Dedifferentiated amniotic fluid mesenchymal stem cell (primary cell): Measurements from ENCODE around the gene HSDL2.
A peak's percentile ranks its signal among the peaks of the same experiment; 100 is the strongest.
"Not testable (repeated sequence)": the region's sequence is repeated elsewhere in the genome, so short reads cannot be mapped to it uniquely, and the experiment has no call there.

ENCODE experiments used
- DNase-seq: peaks from one replicate; pipeline ENCODE4 v3.0.0-alpha.2; 2016; ENCODE audit errors: extremely low spot score

Gene HSDL2

DNA sequence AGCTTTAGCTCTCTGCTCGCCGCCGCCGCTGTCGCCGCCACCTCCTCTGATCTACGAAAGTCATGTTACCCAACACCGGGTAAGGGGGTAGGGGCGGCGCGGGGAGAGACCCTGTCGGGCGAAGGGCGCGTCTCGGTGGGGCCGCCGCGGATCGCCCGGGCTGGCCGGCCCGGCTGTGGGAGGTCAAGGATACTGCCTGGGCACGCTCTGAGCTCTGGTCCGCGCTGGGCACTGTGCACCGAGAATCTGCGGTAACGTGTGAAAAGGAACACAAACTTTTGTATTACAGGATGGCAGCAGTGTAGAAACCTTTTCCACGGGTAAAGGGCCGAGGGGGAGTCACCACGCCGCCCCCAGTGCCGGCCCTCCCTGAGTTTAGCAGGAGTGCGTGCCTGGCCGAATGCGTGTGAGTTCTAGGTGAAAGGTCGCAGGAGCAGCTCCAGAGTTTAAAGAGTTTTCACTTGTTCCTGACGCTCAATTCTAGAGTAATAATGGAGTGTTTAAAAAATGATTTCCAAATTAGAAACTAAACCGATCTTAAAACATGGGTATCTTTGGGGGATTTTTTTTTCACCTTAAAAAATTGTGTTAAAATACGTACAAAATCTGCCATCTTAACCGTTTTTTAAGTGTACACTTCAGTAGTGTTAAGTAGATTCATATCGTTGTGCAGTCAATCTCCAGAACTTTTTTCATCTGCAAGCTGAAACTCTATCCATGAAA lies at the start of gene HSDL2:
TSS of gene HSDL2 (plus strand) at position 7 of the 723 bp plus-strand sequence. CDS start at position 63, 56 bp downstream.
- peak; percentile 17 for DNase-seq

DNA sequence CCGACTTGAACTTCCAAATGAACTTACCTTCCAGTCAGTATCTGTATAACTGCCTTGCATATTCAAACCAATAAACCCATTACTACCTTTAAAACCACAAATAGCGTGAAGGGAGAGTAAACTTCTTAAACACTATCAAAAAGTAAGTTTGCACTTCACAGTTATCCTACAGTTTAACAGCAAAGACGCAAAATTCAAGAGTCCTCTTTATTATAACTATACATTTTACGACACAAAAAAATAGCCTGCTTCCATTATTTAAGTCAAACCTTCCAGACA lies 48.3 kb upstream of the HSDL2 start:
- DNase-seq, result no peak

DNA sequence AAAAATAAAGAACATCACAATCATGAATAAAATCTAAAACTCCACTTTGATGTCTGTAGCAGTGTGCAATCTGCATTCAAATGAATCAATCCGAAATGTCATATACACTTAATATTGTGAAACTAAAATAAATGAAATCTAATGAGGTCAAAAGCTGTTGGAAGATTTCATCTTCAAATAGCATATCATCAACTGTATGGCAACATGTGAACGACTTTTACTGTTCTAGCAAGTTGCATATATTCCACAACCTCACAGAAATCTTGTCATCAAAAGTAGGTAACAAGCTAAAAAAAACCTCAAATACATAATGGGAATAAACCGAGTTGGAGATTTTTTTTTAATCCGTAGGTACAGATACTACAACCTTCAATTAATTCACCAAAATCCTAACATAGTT lies 47.7 kb upstream of the HSDL2 start:
- DNase-seq, result no peak

DNA sequence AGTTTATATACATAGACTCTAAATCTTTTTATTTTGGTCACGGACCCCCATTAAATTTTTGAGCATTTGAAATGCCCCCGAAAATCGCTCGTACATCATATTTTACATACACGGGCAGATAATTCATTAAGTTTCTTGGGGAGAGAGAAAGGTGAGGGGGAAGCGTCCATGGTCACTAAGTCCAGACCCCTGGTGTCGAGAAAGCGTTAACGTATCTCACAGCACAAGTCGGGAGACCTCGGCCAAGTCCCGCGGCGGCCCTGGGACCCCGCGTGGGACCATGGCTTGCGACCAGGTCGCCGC lies 47.3 kb upstream of the HSDL2 start:
- DNase-seq, result peak; percentile 30

DNA sequence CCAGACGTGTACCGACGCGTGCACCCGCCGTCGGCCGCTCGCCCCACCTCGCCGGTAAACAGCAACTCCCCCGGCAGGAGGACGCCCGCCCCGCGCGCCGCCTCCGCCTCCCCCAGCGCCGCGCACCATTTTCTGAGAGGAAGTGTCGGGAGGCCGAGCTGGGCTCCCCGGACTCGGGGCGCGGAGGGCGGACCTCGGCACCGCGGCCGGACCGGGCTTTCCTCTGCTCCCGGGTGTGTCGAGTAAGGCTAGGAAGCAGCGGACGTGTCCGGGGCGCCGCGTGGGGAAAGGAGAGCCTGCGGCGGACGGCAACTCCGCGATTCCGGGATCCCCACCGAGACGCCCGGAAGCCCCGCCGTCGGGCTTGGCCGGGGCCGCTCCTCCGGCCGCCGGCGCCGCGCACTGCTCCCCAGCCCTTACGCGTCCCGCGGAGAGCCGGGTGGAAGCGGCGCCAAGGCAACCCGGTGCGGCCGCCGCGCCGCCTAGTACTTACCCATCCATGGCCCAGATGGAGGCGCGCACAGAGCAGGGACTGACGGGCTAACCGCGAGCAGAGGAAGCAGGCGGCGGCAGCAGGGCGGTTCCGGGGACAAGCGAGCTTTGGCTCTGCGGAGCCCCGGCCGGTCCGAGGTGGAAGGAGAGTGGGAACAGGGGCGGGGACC lies 46.8 kb upstream of the HSDL2 start, which contains the start of gene PTBP3:
TSS of gene PTBP3 (minus strand) at position 643 of the 662 bp plus-strand sequence. CDS start 35,754 bp downstream, outside the sequence.
- peak; percentile 22 for DNase-seq

DNA sequence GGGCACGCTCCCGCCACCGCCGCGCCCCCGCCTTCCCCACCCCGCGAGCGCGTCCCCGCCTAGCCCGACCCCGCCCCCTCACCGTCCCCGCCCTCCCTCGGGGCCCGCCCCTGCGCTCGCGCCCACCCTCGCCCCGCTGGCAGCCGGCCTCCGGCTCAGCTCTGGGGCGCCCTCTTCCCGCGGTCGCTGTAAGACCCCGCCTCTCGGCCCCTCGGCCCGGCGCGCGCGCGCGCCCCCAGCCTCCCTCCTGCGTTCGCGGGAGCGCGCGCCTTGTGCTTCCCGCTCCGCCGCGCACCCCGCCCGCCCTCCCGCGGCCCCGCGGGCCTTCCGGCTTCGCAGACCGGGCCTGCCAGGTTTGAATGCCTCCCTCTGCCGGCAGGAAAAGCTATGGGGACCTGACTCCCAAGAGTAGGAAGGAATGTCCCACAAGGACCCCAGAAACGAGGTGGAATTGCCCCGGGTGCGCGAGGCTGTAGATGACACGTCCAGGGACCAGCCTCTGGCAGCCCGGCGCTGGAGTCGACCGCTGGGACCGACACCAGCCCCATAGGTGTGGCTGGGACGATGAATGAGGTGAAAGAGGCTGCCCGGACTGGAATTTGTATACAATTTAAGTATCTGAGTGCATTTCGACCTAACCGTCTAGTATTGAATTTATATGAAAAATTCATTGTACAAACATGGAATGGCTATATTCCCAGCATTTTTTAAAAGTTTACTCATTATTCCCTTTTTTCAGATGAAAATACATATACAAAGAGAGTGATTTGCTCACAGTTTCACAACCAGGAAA lies 46.1 kb upstream of the HSDL2 start:
- peak; percentile 90 for DNase-seq

DNA sequence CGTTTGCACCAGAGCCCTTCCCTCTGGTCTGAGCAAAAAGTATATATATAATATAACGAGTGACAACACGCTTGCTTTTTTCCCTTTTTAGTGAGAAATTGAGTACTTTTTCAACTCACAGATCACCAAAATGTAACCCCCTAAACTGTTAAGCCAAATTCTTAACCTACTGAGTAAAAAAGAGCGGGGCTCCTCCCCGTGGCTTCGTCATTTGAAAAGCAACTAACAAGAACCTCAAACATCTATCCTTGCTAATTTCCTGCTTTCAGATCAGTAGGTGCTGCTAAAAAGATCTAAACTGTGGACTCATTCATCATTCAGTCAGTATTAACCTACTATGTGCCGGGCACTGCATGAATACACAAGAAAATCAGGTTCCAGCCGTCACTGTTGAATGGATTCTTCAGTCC lies 45.5 kb upstream of the HSDL2 start:
- no peak for DNase-seq

DNA sequence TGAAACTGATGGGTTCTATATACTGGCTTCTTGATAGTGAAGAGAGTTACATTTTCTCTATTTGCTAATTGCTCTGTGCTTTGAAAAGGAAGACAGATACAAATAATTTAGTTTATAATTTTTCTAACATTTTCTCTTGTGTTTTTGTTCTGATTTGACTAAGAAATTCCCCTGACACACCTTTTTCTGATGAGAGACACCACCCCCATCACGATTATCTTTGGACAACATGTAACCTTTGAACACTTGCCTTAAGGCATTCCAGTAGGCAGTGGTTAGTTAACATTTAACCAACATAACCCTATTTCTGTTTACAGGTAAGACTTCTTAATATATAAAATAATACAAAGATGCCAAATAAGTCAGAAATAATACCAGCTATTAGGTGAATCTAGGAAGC lies 42.4 kb upstream of the HSDL2 start:
- DNase-seq, result no peak

DNA sequence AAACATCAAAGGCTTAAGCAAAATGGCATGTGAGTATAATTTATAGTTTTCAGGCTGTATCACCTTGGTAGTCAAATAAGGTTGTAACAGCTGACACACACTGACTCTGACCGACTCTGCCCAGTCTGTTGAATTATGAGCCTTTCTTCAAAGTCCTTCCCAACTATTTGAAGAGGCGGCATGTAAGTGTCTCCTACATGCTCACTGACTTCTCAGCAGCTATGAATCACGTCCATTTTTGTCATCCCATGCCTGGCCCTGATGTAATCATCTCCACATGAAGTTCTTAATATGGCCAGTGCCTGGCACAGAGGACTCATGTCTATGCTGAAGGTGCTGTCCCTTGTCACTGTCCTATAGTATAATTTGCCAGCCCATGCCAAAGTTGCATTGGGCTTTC lies 41.3 kb upstream of the HSDL2 start:
- DNase-seq, result peak; percentile 40

DNA sequence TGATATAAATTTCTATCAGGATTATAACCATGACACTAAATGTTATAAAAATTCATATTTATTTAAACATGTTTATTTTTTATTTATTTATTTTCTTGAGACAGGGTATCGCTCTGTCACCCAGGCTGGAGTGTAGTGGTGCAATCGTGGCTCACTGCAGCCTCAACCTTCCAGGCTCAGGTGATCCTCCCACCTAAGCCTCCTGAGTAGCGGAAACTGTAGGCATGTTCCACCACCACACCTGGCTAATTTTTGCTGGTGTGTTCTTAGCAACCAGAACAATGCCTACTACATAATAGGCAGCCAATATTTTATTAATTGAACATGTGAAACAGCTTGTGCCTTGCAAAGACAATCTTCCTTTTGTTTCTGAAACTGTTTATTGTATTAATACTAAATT lies 40.0 kb upstream of the HSDL2 start:
- no peak for DNase-seq

DNA sequence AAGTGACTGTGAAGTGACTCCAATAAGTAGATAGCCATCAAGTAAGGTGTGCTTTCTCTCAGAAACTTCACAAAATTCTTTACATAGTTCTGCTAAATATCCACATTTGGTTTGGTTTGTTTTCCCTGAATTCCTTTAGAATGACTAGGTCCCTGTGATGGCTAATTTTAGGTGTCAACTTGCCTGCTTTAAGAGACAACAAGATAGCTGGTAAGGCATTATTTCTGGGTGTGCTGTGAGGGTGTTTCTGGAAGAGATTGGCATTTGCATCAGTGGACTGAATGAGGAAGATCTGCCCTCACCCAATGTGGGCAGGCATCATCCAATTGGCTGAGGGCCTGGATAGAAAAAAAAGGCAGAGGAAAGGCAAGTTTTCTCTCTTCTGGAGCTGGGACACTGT lies 38.2 kb upstream of the HSDL2 start:
- no peak for DNase-seq

DNA sequence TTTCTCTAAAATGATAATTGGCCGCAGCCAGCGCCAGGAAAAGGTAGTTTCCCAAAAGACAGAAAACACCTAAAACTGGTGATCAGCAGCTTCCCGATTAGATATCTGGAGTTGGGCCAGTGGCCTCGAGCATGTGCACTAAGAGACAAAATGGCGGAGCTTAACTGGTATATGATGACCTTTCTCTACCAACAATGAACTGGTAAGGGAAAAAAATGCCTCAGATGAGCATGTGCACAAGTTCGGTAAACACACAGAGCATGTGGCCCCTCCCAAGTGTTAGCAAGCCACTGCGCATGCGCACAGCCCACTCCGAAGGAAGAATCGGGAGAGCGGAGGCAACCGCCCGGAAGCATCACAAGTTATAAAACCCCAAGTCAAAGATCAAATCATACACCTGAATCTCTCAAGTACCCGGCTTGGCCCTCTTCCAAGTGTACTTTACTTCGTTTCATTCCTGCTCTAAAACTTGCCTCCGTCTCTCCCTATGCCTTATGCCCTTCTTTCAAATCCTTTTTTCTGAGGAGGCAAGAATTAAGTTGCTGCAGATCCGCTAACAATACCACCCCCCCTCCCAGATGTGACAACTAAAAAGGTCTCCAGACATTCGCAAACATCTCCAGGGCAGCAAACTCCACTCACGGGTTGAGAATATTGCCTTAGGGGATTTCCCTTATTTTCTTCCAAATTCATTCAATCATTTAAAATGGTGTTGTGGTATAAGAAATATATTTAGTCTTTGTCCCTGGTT lies 31.5 kb upstream of the HSDL2 start:
- DNase-seq, result peak; percentile 47

DNA sequence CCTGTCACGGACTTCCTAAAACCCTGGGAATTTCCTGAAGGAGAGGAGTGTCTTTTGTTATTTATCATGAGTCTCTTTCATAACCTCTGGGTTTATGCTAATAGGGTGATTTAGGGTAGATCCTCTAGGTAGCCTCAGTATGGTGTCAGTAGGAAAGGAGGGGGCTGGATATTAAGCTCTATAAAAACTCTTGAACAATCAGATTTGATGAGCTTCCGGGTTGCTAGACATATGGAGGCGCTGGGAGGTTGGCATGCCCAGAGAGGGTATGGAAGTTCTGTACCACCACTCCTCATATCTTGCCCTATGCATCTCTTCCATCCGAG lies 30.9 kb upstream of the HSDL2 start:
- no peak for DNase-seq

DNA sequence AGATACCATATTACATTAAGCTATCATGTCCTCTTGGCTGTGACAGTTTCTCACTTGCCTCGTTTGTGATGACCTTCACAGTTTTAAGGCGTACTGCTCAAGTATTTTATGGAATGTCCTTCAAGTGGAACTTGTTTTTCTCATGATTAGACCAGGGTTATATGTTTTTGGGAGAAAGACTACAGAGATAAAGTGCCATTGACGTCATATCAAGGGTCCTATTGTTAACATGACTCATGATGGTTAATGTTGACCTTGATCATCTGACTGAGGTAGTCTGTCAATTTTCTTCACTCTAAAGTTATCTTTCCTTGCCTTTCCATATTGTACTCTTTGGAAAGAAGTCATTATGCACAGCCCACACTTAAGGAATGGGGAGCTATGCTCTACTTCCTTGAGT lies 28.7 kb upstream of the HSDL2 start:
- no peak for DNase-seq

DNA sequence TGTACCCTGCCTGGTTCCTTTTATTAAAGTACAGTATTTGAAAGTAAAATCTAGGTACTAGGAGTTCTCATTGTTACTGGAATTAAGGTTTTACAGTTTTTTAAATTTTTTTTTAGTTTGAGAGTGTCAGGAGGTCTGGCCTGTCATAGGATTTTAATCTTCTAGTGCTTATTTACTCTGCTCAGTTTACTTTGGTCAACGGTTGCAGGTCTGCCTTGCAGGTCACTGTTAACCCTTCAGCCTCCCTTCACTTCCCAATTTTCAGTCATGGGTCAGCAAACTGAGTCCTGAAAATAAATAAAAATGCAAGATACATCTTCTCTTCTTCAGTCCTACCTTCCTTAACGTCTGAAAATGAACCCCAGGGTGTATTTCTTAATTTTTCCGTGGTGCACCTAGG lies 27.7 kb upstream of the HSDL2 start:
- DNase-seq, result no peak

DNA sequence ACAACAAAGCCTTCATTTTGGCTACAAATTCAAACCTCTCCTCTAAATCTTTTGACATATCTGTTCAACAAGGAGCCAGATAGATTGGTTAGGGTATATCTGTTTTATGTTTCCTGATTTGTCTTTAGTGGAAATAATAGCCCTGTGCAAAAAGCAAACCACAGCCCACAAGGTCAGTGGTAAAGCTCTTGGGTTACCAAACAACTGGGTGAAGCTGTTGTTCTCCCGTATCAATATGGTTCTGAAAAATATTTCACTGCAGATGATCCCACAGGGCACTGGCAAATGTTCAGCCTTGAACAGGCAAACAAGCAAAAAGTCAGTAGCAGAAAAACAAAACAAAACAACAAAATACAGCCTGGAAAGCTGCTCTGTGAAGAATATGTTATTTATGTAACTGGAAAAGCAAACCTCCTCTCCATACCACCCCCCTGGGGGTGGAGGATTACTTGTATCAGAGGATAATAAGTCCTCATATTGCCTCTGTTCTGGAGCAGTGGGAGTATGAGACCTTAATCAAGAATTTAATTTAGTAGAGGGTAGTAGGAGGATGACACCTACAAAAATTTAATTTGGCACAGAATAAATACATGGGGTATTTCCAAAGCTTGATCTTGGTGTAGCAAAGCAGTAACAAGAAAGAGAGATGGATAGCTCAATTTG lies 25.7 kb upstream of the HSDL2 start:
- no peak for DNase-seq

DNA sequence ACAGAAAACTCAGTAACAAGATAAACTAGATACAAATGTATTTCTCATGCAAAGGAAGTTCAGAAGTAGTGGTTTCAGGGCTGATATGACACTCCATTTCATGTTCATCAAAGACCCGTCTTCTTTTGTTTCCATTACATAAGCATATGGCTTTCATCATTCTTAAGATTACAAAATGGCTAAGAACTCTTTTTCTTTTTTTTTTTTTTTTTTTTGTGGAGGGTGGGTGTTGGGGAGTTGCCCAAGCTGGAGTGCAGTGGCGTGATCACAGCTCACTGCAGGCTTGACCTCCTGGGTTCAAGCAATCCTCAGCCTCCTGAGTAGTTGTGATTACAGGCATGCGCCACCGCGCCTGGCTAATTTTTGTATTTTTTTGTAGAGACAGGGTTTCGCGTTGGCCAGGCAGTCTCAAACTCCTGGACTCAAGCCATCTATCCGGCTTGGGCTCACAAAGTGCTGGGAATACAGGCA lies 24.4 kb upstream of the HSDL2 start:
- no peak for DNase-seq

DNA sequence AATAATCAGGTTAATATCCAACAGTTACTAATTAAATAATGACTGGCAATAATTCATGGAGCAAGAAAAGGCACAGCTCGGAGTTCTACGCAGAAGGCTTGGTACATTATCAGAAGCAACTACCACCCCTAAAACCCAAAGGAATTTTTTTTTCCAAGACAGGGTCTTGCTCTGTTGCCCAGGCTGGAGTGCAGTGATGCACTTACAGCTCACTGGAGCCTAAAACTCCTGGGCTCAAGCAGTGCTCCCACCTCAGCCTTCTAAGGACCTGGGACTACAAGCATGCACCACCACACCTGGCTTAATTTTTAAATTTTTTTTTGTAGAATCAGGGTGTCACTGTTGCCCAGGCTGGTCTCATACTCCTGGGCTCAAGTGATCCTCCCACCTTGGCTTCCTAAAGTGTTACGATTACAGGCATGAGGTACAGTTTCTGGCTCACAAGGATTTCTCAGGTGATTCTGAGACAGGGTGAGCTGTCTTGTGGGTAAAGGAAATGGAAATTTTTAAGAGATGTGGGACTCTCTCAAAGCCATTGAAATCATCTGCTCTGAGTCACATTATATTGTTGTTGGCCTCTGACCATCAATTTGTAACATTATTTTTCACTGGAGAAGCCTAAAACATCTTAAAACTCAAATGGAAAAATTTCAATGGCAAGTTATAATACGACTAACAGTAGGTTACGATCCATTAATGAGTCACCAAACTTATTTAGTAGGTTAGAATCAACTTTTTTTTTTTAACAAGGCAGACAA lies 19.7 kb upstream of the HSDL2 start:
- peak; percentile 52 for DNase-seq

DNA sequence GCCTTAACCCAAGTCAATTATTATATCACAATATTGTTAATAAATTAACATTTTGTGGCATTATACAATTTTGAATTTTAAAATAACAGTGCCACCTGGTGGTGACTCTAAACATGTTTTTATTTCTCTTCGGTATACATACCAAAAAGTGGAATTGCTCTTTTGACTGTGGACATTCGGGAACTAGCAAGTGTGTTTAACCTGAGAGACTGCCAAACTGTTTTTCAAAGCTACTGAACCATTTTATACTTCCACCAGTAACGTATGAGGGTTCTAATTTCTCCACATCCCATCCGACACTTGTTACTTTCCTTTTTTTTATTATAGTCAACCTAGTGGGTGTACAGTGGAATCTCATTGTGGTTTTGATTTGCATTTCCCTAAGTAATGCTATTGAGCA lies 18.3 kb upstream of the HSDL2 start:
- peak; percentile 61 for DNase-seq

DNA sequence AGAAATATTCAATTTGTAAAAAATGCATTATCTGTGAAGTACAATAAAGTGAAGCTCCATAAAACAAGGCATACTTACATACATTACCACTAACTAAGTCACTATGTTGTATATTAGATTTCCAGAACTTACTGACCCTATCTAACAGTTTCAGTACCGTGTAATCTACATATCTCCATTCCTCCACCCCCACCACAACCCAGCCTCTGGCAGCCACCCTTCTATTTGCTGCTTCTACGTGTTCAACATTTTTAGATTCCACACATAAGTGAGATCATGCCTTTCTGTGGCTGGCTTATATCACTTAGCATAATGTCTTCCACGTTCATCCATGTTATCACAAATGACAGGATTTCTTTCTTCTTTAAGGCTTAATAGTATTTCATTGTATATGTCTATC lies 15.1 kb upstream of the HSDL2 start:
- no peak for DNase-seq

DNA sequence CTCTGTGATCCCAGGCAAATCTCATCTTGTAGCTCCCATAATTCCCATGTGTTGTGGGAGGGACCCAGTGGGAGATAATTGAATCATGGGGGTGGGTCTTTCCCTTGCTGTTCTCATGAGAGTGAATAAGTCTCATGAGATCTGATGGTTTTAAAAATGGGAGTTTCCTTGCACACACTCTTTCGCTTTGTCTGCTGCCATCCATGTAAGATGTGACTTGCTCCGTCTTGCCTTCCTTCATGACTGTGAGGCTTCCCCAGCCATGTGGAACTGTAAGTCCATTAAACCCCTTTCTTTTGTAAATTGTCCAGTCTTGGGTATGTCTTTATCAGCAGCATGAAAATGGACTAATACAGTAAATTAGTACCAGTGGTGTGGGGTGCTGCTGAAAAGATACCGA lies 14.7 kb upstream of the HSDL2 start:
- DNase-seq, result not testable (repeated sequence)
